ENCODE results near the gene SLC7A14. TPM values are rescaled to one million over a fixed set of nuclear protein-coding genes. Genes with fewer than 3 reads are reported as not detected.

Gene SLC7A14
- total and polyA plus RNA-seq, 10 of the 15 experiments (the other 5 are each of a cell fraction or from before 2014, with no cell fraction given) = not detected

DNA sequence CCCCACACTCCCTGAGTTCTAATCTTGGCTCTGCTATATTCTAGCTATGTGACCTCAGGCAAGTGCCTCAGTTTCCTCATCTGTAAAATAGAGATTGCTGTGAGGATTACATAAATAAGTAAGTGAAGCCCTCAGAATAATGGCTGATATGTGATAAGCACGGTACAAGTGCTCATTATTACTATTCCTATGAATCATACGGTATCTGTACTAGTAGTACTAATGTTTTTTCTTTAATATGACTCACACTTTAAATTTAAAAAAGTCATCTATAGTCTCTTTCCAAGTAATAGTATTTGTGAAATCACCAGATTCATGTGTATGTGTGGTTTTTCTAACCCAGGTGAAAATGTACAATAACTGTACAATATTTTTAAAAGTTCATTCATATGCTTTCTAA is 108.5 kb downstream of the SLC7A14 start:
- H3K4me2 ChIP-seq (ENCODE audit: control insufficient read depth, insufficient read depth) = no peak overlapping the region
- in situ Hi-C loops (cut with MboI) (no loop called here), intact Hi-C loops (cut with micrococcal nuclease; ENCODE audit: unreplicated experiment) (no loop called here)
- H3K36me3 ChIP-seq (ENCODE audit: control insufficient read depth in 2 of 2, insufficient read depth in 2 of 2, low read length in 1 of 2) = no peaks in the 10 kb centered on the region
- no peak overlapping the region for H3K9ac ChIP-seq (ENCODE audit: control insufficient read depth, insufficient read depth, low read length)
- RAD21 ChIA-PET (ENCODE audit: unreplicated experiment) = no interaction called here
- H3K4me3 ChIP-seq = no peak overlapping the region
- no peak for FAIRE-seq
- no peak for DNase-seq (ENCODE audit: low read depth, low spot score)
- SMC1A ChIA-PET (ENCODE audit: uncharacterized antibody, unreplicated experiment) = no interaction called here
- H3K4me1 ChIP-seq (ENCODE audit: control insufficient read depth, insufficient read depth, low read length) = no peaks in the 10 kb centered on the region
- no peaks in the 10 kb centered on the region for H3K79me2 ChIP-seq (ENCODE audit: control insufficient read depth, insufficient read depth, low read length)
- no peak overlapping the region for H3K27ac ChIP-seq (ENCODE audit: control insufficient read depth, insufficient read depth)
- H4K20me1 ChIP-seq (ENCODE audit: control insufficient read depth, insufficient read depth) = no peaks in the 10 kb centered on the region
- CTCF ChIA-PET = no interaction called here
- 2% methylated on average over 2 of the region's 2 CpGs for WGBS (ENCODE audit: insufficient coverage, insufficient replicate concordance, low lambda C conversion rate, missing lambda C conversion rate)
- ATAC-seq = no peak
- no TSS peak for BruUV-seq (replicated peaks)
- no peak overlapping the region for H2AFZ ChIP-seq (ENCODE audit: control insufficient read depth, low read depth, low read length)
- TF ChIP-seq SREBF1 (IDR thresholded peaks at IDR 0.05; ENCODE audit: low read length) (no peak), KAT2A (conservative IDR thresholded peaks at IDR 0.05; ENCODE audit: control insufficient read depth, low read depth, low read length) (no peak), ATF3 (IDR thresholded peaks at IDR 0.05; ENCODE audit: borderline replicate concordance, extremely low read depth, low read depth, low read length) (no peak), POU2F2 (IDR thresholded peaks at IDR 0.05; ENCODE audit: borderline replicate concordance, low read depth, low read length) (no peak), TCF3 (IDR thresholded peaks at IDR 0.05; ENCODE audit: borderline replicate concordance, insufficient read depth, low read depth, low read length) (no peak)
- H3K27me3 ChIP-seq (replicated peaks in 1 of 2; ENCODE audit: control insufficient read depth in 2 of 2, insufficient read depth in 2 of 2, low read length in 1 of 2) = peaks cover 3 to 4% of the 10 kb centered on the region in 2 experiments; a peak in 3 of 4 replicates
- no peaks in the 10 kb centered on the region for H3K9me3 ChIP-seq (replicated peaks; ENCODE audit: control insufficient read depth, insufficient read depth, low read length)
- POLR2A ChIA-PET = no interaction called here

GRCh38 chr3:170476291-170476690 is 109.6 kb downstream of the SLC7A14 start:
- SMC1A ChIA-PET (ENCODE audit: uncharacterized antibody, unreplicated experiment) = interaction anchor here (1.0 kb wide), 1 partner anchor 31 kb away, joined by 3 read pairs; no protein-coding TSS in a partner anchor
- Histone ChIP-seq H3K9me3 (replicated peaks; ENCODE audit: control insufficient read depth, insufficient read depth, low read length) (no peaks in the 10 kb centered on the region), H2AFZ (ENCODE audit: control insufficient read depth, low read depth, low read length) (no peak overlapping the region), H3K27me3 (replicated peaks in 1 of 2; ENCODE audit: control insufficient read depth in 2 of 2, insufficient read depth in 2 of 2, low read length in 1 of 2) (peaks cover 3 to 4% of the 10 kb centered on the region in 2 experiments; a peak in 3 of 4 replicates), H4K20me1 (ENCODE audit: control insufficient read depth, insufficient read depth) (no peaks in the 10 kb centered on the region), H3K4me3 (no peak overlapping the region), H3K79me2 (ENCODE audit: control insufficient read depth, insufficient read depth, low read length) (no peaks in the 10 kb centered on the region), H3K4me2 (ENCODE audit: control insufficient read depth, insufficient read depth) (no peak overlapping the region), H3K36me3 (ENCODE audit: control insufficient read depth in 2 of 2, insufficient read depth in 2 of 2, low read length in 1 of 2) (no peaks in the 10 kb centered on the region), H3K4me1 (ENCODE audit: control insufficient read depth, insufficient read depth, low read length) (no peaks in the 10 kb centered on the region), H3K27ac (ENCODE audit: control insufficient read depth, insufficient read depth) (no peak overlapping the region), H3K9ac (ENCODE audit: control insufficient read depth, insufficient read depth, low read length) (no peak overlapping the region)
- intact Hi-C loops (cut with micrococcal nuclease; ENCODE audit: unreplicated experiment) (no loop called here), in situ Hi-C loops (cut with MboI) (no loop called here)
- no TSS peak for BruUV-seq (replicated peaks)
- 58% methylated on average over 6 of the region's 6 CpGs for WGBS (ENCODE audit: insufficient coverage, insufficient replicate concordance, low lambda C conversion rate, missing lambda C conversion rate)
- FAIRE-seq = no peak
- POLR2A ChIA-PET = no interaction called here
- DNase-seq (ENCODE audit: low read depth, low spot score) = no peak
- RAD21 ChIA-PET (ENCODE audit: unreplicated experiment) = no interaction called here
- ATAC-seq = no peak
- CTCF ChIA-PET = no interaction called here
- TF ChIP-seq CHD1 (IDR thresholded peaks at IDR 0.05; ENCODE audit: low read depth, low read length) = no peak
- TF ChIP-seq SMC3 (IDR thresholded peaks at IDR 0.05; ENCODE audit: borderline replicate concordance, low read length) = no peak
- no peak for TF ChIP-seq YBX1 (IDR thresholded peaks at IDR 0.05)
- TF ChIP-seq PBX3 (IDR thresholded peaks at IDR 0.05; ENCODE audit: insufficient replicate concordance, low read depth, low read length) = no peak
- TF ChIP-seq ESRRA (IDR thresholded peaks at IDR 0.05; ENCODE audit: low read length) = no peak
- TF ChIP-seq SP1 (IDR thresholded peaks at IDR 0.05; ENCODE audit: low read depth, low read length) = no peak
- TF ChIP-seq PAX8 (IDR thresholded peaks at IDR 0.05) = no peak
- no peak for TF ChIP-seq MEF2B (IDR thresholded peaks at IDR 0.05; ENCODE audit: partially characterized antibody, poor library complexity, severe bottlenecking)
- no peak for TF ChIP-seq PAX5 (IDR thresholded peaks at IDR 0.05; ENCODE audit: borderline replicate concordance, low read depth, low read length)
- TF ChIP-seq YY1 (IDR thresholded peaks at IDR 0.05; ENCODE audit: low read depth, low read length) = no peak
- no peak for TF ChIP-seq MXI1 (IDR thresholded peaks at IDR 0.05; ENCODE audit: low read depth, low read length)
- TF ChIP-seq SUZ12 (IDR thresholded peaks at IDR 0.05; ENCODE audit: unreplicated experiment) = no peak
- TF ChIP-seq RUNX3 (IDR thresholded peaks at IDR 0.05; ENCODE audit: low read length) = no peak
- no peak for TF ChIP-seq MTA3 (IDR thresholded peaks at IDR 0.05; ENCODE audit: borderline replicate concordance, low read length)
